Measurements from ENCODE around the gene ATXN1.

GRCh38 chr6:16742116-16742515, 19.1 kb downstream of the ATXN1 start:
- no peak for TF ChIP-seq CTCF (IDR thresholded peaks at IDR 0.05; ENCODE audit: insufficient read depth, low read length, poor library complexity, severe bottlenecking)
- no peak for TF ChIP-seq EZH2phosphoT487 (conservative IDR thresholded peaks at IDR 0.05; ENCODE audit: low read length)
